GM19351 (cell line): ENCODE measurements around the gene CD36.
"Not testable (repeated sequence)": the region's sequence is repeated elsewhere in the genome, so short reads cannot be mapped to it uniquely, and the experiment has no call there.

Experiments
- ATAC-seq: cut with Tn5 transposase; IDR thresholded peaks from one replicate; pipeline ENCODE4 v1.9.1; 2021; ENCODE audit warnings: mild to moderate bottlenecking, moderate library complexity; ENCODE audit not compliant: unreplicated experiment

Gene CD36

DNA sequence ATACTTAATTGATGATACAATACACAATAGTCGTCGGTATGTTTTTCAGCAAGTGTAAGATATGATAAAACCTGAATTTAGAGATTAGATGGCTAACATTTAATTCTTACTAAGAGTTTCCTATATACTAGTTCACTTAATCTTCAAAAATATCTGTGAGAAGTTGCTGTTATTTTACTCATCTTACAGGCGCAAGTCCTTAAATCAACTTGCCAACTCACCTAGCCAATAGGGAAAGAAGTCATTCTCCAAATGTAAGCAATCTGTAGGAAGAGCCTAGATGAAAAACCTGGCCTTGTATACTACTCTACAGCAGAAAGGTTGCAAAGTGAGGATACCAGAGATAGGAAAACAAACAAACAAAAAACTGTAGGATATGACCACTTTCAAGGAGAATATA lies 10.6 kb downstream of the CD36 start:
- ATAC-seq: no peak

DNA sequence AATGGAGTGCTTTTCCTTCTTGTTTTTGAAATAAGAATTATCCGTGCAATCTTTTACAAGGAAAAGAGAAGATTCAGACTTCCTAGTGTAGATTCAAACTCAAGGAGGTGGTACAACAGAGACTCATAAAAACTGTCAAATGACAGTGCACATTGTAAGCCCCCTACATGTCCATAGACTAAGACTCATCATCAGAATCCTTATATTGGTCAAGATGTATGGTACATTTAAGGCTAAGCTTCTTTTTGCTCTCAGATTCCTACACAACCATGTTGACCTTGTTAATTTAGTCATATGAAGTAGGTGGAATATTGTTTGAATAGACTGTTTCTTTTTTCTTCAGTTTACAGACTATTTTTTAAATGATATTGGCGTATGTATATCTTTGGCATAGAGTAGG lies 11.6 kb downstream of the CD36 start:
- no peak for ATAC-seq

DNA sequence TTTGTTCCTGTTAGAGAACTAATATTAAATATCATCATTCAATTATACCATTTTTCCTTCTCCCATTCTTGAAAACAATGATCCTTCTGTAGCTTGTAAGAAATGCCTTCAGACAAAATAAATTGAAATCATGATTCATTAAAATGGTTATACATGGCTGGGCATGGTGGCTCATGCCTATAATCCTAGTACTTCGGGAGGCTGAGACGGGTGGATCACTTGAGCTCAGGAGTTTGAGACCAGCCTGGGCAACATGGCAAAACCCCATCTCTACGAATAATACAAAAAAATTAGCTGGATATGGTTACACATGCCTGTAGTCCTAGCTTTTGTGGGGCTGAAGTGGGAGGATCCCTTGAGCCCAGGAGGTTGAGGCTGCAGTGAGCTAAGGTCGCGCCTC lies 13.0 kb downstream of the CD36 start:
- no peak for ATAC-seq

DNA sequence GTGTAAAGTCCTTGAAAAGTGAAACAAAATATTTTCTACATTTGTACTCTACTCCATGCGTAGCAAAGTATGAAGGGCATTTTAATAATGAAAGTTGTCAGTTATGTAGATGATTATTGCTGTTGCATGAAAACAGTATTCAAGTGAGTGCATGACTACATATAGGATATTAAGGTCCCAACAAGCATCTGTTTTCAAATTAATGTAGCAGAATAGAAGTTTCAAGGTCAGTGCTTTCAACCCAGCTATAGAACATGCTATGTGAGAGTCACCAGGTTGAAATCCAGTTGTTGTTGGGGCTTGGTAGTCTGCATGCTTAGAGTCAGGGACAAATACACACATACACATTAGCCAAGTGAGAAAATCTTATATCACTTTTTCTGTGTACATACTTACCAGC lies 14.8 kb downstream of the CD36 start:
- ATAC-seq: no peak

DNA sequence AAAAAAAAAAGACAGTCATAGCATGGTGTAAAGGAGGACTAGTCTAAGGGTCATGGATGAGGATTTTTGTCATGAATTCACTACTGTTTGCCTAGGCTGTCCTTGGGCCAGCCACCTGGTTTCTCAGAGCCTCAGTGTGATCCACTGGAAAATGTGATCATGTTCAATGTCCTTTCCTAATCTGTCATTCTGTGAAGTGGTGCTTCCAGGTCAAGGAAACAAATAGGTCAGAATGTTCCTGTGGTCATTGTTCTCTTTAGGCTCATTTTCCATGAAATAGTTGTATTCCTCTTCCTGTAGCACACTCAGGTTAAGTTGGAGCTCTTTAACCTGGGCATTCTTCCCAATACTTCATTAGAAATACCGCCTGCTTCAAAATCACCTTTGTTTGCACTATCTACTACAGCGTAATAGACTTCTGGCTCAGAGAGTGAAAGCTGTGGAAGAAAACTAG lies 16.5 kb downstream of the CD36 start:
- ATAC-seq: no peak

DNA sequence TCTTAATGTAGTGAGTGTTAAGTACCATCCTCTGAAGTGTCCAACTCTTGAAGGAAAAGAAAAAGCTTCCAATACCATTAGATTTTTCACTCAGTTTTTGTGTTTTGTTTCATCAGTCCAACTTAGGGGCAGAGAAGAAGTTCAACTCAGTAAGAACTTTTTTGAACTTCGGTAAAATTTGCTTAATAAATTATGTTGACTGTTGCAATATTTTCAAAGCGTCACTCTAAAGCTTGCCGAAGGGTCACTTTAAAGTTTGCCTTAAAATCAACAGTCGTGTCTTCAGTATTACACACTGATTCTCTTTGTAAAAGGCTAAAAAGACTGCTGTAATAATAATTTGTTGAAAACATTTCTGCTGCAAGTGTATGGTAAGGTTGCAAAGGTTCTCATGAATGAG lies 17.6 kb downstream of the CD36 start:
- ATAC-seq: no peak

DNA sequence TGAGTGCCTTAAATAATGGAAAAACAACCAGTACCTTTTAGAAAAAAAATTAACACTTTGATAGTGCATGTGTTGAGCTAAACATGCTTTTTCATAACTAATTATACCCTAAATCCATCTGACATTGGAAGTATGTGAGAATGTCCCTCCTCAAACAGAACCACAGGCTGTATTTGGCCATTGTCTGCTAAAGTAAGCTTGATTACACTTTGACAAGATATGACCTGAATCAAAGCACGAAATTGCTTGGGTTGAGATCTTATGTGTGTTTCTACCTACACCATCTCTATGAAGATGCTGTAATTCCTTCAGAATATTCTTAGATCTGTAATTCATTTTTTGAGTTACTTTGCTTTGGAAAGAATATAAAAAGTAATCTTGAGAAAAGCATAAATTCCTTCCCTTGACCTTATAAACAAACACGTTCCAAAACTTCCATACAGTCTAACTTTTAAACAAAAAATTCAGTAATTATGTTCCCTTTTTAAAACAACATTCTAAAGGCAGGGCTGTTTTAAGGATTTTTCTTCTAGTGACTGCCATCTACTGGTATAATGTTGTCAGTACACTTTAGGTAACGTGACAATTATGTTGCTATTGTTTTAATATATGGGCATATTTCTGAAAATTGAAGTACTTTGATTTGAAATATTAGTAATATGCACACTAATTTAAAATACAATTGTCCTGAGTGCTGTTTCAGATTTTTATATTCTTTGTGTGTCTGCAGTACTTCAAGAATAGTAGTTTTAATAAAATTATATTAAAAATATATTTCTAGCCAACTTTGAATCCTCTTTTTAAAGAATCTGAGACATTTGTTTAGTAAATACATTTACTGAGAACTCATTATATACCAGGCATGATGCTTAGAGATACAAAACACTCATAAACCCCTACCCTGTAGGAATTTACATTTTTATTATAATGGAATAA lies 20.9 kb downstream of the CD36 start:
- ATAC-seq: no peak

DNA sequence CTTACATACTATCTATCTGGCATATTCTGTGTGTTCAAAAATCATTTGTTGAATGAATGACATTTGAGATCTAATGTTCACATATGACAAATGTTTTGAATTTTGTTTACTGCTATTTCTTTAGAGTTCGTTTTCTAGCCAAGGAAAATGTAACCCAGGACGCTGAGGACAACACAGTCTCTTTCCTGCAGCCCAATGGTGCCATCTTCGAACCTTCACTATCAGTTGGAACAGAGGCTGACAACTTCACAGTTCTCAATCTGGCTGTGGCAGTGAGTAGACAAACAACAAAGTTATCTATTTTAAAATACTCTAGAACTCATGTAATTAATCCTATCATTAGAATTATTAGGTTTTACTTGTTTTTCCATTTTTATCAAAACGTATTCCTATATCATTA lies 22.5 kb downstream of the CD36 start:
- no peak for ATAC-seq

DNA sequence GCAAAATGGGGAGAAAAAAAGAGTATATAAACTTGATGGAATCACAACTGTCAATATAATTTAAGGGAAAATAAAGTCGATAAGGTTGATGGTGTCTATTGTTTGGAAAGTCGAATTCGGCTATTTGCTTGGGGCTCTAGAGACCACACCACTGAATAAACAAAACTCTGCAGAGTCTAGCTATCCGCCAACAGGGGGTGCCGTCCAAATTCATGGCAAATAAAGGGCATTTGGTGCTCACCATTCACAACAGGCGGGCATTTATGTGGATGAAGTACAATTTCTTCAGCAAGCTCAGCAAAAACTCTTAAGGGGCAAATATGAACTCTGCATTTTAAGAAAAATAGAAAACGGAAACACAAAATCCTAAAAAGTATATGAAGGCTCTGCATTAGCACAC lies 23.3 kb downstream of the CD36 start:
- no peak for ATAC-seq

DNA sequence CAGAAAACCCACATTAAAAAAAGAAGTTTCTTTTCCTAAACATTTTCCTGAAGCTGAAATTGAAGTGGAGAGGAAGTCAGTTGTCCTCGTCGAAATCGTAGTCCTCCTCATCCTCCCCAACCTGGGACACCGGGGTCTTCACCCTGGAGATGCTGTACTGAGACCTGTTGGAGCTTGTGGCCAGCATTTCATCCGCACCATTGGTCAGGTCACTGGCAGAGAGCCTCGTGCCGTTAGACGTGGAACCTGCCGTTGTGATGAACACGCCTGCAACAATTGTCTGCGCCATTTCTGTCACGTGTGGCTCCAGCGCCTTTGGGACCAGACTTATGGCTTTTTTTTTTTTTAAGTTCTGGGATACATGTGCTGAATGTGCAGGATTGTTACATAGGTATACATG lies 23.8 kb downstream of the CD36 start:
- no peak for ATAC-seq

DNA sequence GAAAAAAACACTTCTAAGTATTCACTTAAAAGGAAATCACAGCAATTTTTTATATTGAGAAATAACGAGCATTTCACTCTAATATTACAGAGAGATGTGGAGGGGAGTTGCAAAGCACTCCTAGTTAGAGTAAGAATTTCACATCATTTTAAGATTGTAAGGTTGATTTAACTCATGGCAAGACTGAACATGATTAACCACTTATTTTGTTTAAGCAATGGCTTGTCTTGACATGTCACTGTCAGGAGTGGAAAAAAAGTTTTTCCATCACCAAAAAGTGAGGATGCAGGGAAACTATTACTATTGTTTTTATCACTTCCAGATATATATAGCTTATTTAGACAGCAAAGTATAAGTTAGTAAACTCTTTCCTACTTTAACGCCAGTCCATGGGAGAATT lies 27.1 kb downstream of the CD36 start:
- ATAC-seq: no peak

DNA sequence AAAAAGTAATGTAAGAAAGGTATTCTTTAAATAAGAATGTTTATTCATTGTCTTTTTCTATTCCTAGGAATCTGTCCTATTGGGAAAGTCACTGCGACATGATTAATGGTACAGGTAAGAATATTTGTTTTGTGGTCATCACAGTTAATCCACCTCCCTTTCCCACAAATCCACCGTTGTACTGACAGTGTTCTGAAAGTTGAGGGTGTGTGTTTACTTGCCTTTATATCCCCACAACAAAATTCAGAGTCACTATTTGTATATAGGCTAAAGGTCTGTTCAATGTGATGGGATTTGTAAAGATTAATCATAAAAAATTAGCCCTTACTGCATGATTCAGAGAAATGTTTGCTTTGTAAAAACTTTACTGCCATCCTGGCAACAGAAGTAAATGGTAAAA lies 27.9 kb downstream of the CD36 start:
- no peak for ATAC-seq

DNA sequence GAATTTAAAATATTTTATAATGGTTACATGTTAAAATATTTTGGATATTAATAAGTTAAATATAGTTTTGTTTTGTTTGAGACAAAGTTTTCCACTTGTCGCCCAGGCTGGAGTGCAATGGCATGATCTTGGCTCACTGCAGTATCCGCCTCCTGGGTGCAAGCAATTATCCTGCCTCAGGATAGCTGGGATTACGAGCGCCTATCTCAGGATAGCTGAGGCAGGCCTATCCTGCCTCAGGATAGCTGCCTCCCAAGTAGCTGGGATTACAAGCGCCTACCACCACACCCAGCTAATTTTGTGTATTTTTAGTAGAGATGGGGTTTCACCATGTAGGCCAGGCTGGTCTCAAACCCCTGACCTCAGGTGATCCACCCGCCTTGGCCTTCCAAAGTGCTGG lies 30.9 kb downstream of the CD36 start:
- not testable (repeated sequence) for ATAC-seq

DNA sequence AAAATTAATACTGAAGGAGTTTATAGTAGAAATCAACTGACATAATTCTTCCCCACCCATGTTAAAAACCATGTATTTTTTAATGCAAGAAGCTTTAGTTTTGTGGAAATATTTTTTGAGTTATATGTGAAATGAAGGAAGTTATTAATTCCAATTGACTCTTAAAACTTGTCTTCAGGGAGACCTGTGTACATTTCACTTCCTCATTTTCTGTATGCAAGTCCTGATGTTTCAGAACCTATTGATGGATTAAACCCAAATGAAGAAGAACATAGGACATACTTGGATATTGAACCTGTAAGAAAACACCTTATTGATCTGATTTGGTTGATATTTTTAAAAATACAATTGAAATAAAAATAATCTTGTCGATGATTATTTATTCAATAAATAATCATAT lies 33.3 kb downstream of the CD36 start:
- ATAC-seq: no peak

DNA sequence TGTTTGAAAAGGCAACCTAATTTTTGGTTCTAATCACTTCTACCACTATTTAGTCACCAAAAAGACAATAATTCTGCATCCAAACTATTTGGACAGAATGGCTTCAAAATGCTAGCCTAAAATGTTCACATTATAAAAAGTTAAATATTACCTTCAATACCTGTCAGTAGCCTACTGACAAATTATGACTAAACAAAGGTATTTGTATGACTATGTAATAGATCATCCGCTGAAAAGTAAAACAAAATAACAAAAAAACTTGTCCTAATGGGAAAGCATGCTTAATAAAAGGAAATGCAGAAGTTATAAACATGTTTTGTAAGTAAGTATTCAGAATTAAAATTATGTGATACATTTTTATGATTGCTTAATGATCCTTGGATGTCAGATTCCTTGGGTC lies 36.6 kb downstream of the CD36 start:
- ATAC-seq: no peak

DNA sequence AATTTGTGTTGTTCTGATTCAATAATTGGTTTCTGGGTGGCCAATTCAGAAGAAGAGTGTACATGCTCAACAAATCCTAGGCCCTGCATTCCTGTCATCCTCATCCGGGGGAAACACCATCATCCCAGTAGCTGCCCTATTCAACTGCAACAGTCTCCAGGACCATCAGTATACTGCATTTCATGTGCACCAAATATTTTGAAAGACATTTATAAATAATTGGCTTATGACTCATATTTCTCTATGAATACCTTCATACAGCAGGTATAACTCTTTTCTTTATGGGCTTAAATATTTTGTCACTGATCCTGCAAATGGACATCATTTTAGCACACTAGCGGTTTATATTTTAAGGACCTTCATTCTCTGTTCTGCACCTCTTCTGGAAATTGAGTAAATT lies 38.0 kb downstream of the CD36 start:
- no peak for ATAC-seq

DNA sequence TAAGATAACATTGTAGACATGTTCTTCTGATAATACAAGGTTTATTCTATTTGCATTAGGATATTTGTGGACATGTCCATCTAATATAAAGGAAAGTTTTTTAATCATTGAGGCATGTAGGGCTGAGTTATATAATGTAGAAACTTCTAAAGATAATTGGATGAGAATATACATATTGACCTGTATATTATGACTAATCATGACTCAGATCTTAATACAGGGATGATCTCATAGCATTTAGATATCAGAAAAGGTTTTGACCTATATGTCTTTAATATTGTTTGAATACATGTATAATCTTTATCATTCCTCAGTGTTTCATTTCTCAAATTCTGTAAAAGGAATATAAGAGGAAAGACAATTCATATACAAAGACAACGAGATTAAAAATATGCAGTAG lies 39.2 kb downstream of the CD36 start:
- ATAC-seq: no peak

DNA sequence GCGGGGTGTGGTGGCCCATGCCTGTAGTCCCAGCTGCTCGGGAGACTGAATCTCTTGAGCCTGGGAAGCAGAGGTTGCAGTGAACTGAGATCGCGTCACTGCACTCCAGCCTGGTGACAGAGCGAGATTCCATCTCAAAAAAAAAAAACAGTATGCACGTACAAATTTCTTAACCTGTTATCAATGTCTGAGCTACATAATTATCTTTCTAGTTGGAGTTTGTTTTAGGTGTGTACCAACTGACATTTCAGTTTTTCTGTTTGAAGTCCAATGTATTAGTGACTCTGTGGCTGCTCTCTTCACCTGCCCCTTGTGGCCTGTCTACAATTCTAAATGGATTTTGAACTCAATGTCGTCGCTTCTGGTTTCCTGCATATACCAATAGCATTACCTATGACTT lies 40.3 kb downstream of the CD36 start:
- no peak for ATAC-seq

DNA sequence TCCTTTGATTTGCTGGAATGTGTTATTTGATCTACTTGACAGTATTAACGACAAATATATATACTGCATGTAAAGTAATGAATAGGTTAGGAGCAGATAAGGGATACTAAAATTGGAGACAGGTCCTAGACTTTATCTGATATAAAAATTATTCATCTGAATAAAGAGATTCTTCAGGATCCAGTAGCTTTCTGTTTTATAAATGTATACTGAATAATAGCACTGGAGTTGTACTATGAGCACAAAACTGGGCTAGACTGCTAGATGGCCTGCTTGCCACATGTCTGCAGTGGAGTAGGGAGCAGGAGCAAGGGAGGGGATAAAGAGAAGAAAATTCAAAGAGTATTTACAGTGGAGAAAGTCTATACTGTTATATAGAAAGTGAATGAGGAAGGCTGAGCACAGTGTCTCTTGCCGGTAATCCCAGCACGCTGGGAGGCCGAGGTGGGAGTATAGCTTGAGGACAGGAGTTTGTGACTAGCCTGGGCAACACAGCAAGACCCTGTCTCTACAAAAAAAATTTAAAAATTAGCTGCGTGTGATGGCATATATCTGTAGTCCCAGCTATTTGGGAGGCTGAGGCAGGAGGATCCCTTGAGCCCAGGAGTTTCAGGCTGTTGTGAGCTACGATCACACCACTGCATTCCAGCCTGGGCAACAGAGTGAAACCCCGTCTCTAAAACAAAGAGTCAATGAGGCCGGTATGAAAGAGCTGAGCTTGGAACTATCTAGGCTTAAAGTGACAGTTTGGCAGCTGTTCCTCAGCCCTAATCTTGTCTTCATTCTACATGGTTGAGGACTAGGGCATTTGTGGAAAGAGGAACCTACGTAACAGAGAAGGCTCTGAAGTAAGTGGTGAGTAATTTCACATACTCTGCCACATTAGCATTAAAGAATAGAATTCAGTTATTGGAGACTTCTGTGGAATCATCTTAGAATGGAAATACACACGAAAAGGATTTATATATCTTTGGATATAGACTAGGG lies 41.8 kb downstream of the CD36 start:
- no peak for ATAC-seq

DNA sequence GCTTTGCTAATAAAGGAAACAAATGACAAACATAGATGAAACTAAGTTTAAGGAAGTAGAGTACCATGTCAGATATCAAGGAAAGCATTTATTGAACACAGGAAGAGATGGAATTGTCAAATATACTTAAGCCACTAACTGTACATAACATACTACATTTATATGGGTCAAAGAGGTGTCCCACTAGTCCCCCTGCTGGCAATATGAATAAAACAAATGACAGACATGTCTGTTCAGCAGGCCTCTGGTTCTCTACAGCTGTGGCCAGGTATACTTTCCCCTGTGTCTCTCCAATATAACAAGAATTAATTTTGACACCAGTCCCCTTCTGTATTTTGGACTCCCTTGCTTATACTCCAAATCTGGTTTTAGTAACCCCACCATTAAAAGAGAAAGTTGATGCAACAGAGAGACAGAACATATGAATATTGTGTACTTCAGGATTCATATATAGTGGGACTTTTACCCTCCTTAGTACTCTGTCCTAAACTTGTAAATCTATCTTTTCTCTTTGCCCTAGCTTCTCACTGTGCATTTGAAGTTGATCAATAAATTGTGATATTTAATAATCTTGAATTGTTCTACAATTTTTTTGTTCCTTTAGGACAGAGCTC lies 42.9 kb downstream of the CD36 start:
- ATAC-seq: peak; percentile 76

DNA sequence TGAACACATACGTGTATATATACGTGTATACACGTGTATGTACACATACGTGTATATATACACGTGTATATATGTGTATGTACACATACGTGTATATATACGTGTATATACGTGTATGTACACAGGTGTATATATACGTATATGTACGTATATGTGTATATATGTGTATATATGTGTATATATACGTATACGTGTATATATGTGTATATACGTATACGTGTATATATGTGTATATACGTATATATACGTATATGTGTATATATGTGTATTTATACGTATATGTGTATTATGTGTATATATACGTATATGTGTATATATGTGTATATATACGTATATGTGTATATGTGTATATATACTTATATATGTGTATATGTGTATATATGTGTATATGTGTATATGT lies 44.3 kb downstream of the CD36 start:
- ATAC-seq: no peak
